DOHH2 (cell line): ENCODE results near the gene SLC16A5.

Source experiments
- CTCF ChIP-seq: fragments of 200-600 bp; sonication (generic); IDR thresholded peaks from one replicate; pipeline ENCODE4 v1.5.1; 2014; ENCODE audit warnings: antibody characterized with exemption, mild to moderate bottlenecking, low read depth, low read length; ENCODE audit not compliant: poor library complexity, severe bottlenecking
- EZH2phosphoT487 ChIP-seq: fragments of 200-600 bp; sonication (generic); IDR thresholded peaks from 2 replicates; pipeline ENCODE4 v1.6.1; 2017; ENCODE audit warnings: borderline replicate concordance, mild to moderate bottlenecking, antibody characterized with exemption, low read length, moderate library complexity, mixed read lengths

- TF ChIP-seq EZH2phosphoT487 (no peak), CTCF (no peak)
Measured at GRCh38 chr17:75073618-75074047, 14.1 kb upstream of the SLC16A5 start.
